Astrocyte of the cerebellum (primary cell): Measurements from ENCODE around the gene MOK.
"Not testable (repeated sequence)": the region's sequence is repeated elsewhere in the genome, so short reads cannot be mapped to it uniquely, and the experiment has no call there.

ENCODE experiments used
- DNase-seq: peaks from one replicate; pipeline ENCODE4 v3.0.0-alpha.2; 2011; ENCODE audit warnings: low read depth
- H3K4me3 ChIP-seq: 2 replicates; pipeline ENCODE4 v1.5.1; 2011; ENCODE audit warnings: mild to moderate bottlenecking, low read depth, low read length, moderate library complexity
- in situ Hi-C: cut with HindIII; loops from 2 replicates; pipeline ENCODE4 v1.10.0; 2017; ENCODE audit warnings: low sequenced_read_pairs
- TF ChIP-seq, protein P1 (sequence below): IDR thresholded peaks from 2 replicates; pipeline ENCODE4 v1.5.1; 2012; ENCODE audit warnings: low read length, low read depth, moderate library complexity, mild to moderate bottlenecking; ENCODE audit errors: missing control alignments

Gene MOK

DNA sequence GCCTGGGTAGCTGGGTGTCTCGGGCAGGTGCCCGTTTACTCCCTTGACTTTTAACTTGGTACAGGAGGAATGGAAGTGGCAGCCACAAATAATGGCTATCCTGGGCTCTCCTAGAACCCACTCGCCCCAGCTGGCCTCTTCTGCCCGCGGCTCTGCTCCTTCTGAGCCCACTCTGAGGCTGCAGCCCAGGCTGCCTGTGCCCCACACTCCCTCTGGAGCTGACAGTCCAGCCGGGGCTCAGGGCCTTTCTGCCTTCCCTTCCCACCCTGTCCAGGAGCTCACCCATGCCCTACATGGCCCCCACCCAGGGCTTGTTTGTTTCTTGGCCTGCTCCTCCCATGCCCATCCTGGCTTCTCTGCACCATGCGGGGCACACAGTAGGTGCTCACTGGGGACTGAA is 30.2 kb upstream of the MOK start:
- no peak overlapping the region for H3K4me3 ChIP-seq
- in situ Hi-C loops, result no loop called here
- TF ChIP-seq, protein P1, sequence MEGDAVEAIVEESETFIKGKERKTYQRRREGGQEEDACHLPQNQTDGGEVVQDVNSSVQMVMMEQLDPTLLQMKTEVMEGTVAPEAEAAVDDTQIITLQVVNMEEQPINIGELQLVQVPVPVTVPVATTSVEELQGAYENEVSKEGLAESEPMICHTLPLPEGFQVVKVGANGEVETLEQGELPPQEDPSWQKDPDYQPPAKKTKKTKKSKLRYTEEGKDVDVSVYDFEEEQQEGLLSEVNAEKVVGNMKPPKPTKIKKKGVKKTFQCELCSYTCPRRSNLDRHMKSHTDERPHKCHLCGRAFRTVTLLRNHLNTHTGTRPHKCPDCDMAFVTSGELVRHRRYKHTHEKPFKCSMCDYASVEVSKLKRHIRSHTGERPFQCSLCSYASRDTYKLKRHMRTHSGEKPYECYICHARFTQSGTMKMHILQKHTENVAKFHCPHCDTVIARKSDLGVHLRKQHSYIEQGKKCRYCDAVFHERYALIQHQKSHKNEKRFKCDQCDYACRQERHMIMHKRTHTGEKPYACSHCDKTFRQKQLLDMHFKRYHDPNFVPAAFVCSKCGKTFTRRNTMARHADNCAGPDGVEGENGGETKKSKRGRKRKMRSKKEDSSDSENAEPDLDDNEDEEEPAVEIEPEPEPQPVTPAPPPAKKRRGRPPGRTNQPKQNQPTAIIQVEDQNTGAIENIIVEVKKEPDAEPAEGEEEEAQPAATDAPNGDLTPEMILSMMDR, result no peak
- DNase-seq, result no peak

- DNase-seq, result no peak
- in situ Hi-C loops, result no loop called here
Observed at GRCh38 chr14:102333795-102334705, 29.1 kb upstream of the MOK start.

GRCh38 chr14:102333390-102333789 is 28.4 kb upstream of the MOK start:
- in situ Hi-C loops, result no loop called here
- TF ChIP-seq, protein P1, result no peak
- DNase-seq, result no peak
- H3K4me3 ChIP-seq, result no peak overlapping the region

More at GRCh38 chr14:102333795-102334705, 29.1 kb upstream of the MOK start:
- TF ChIP-seq, protein P1, result no peak
- no peak overlapping the region for H3K4me3 ChIP-seq

DNA sequence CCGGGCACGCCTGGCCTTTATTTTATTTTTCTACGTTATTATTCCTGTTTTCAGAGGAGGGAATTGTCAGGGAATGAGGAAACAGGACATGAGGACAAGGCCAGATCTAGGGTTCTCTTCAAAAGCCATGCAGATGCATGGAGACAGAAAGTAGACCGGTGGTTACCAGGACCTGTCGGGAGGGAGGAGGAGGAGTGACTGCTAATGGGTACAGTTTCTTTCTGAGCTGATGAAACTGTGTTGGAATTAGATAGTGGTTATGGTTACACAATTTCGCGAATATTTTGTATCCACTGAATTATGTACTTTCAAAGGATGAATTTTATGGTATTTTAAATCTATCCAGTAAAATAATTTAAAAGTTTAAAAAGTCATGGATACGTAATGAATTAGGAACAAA is 25.8 kb upstream of the MOK start:
- DNase-seq, result no peak
- H3K4me3 ChIP-seq, result no peak overlapping the region
- in situ Hi-C loops, result no loop called here
- TF ChIP-seq, protein P1, result no peak

DNA sequence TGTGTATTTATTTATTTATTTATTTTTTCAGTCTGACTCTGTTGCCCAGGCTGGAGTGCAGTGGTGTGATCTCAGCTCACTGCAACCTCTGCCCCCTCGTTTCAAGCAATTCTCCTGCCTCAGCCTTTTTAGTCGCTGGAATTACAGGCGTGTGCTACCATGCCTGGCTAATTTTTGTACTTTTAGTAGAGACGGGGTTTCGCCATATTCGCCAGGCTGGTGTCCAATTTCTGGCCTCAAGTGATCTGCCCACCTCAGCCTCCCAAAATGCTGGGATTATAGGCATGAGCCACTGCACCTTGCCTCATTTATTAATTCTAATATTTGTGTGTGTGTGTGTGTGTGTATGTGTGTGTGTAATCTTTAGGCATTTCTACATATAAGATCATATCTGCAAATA is 24.4 kb upstream of the MOK start:
- in situ Hi-C loops, DNase-seq, H3K4me3 ChIP-seq: not testable (repeated sequence)

- DNase-seq, result no peak
- TF ChIP-seq, protein P1, result no peak
- no peak overlapping the region for H3K4me3 ChIP-seq
- in situ Hi-C loops, result no loop called here
Observed at GRCh38 chr14:102326583-102326982, 21.6 kb upstream of the MOK start.

- TF ChIP-seq, protein P1, result no peak
- in situ Hi-C loops, result no loop called here
- DNase-seq, result no peak
- H3K4me3 ChIP-seq, result no peak overlapping the region
Observed at GRCh38 chr14:102325791-102326345, 20.9 kb upstream of the MOK start.
